Measurements from ENCODE around the gene TSHB. TPM values are rescaled to one million over a fixed set of nuclear protein-coding genes. Genes with fewer than 3 reads are reported as not detected.

Gene TSHB
- total RNA-seq, 1 experiment from 2014 or later: not detected

GRCh38 chr1:115068826-115069585 lies 39.4 kb downstream of the TSHB start:
- DNase-seq: no peak
- H3K36me3 ChIP-seq (replicated peaks; ENCODE audit: control insufficient read depth, insufficient read depth, low read length): no peaks in the 10 kb centered on the region
- H3K27me3 ChIP-seq (ENCODE audit: control insufficient read depth, insufficient read depth, low read length): no peaks in the 10 kb centered on the region
- H3K4me3 ChIP-seq (ENCODE audit: insufficient read depth, low read depth, low read length): no peak overlapping the region

- H3K4me3 ChIP-seq (ENCODE audit: insufficient read depth, low read depth, low read length): no peak overlapping the region
- no peak for DNase-seq
- H3K36me3 ChIP-seq (replicated peaks; ENCODE audit: control insufficient read depth, insufficient read depth, low read length): no peaks in the 10 kb centered on the region
- no peaks in the 10 kb centered on the region for H3K27me3 ChIP-seq (ENCODE audit: control insufficient read depth, insufficient read depth, low read length)
These were observed 40.2 kb downstream of the TSHB start for GRCh38 chr1:115069659-115070308.

- no peak for DNase-seq
- no peaks in the 10 kb centered on the region for H3K27me3 ChIP-seq (ENCODE audit: control insufficient read depth, insufficient read depth, low read length)
- H3K36me3 ChIP-seq (replicated peaks; ENCODE audit: control insufficient read depth, insufficient read depth, low read length): no peaks in the 10 kb centered on the region
- no peak overlapping the region for H3K4me3 ChIP-seq (ENCODE audit: insufficient read depth, low read depth, low read length)
These were observed 41.5 kb downstream of the TSHB start for GRCh38 chr1:115071012-115071664.

GRCh38 chr1:115073298-115074087 lies 43.9 kb downstream of the TSHB start:
- Histone ChIP-seq H3K36me3 (replicated peaks; ENCODE audit: control insufficient read depth, insufficient read depth, low read length) (no peaks in the 10 kb centered on the region), H3K4me3 (ENCODE audit: insufficient read depth, low read depth, low read length) (no peak overlapping the region), H3K27me3 (ENCODE audit: control insufficient read depth, insufficient read depth, low read length) (no peaks in the 10 kb centered on the region)
- no peak for DNase-seq

GRCh38 chr1:115074839-115075534 lies 45.4 kb downstream of the TSHB start:
- H3K36me3 ChIP-seq (replicated peaks; ENCODE audit: control insufficient read depth, insufficient read depth, low read length): no peaks in the 10 kb centered on the region
- H3K27me3 ChIP-seq (ENCODE audit: control insufficient read depth, insufficient read depth, low read length): no peaks in the 10 kb centered on the region
- no peak for DNase-seq
- H3K4me3 ChIP-seq (ENCODE audit: insufficient read depth, low read depth, low read length): no peak overlapping the region

- DNase-seq: no peak
- Histone ChIP-seq H3K27me3 (ENCODE audit: control insufficient read depth, insufficient read depth, low read length) (no peaks in the 10 kb centered on the region), H3K4me3 (ENCODE audit: insufficient read depth, low read depth, low read length) (no peak overlapping the region), H3K36me3 (replicated peaks; ENCODE audit: control insufficient read depth, insufficient read depth, low read length) (no peaks in the 10 kb centered on the region)
These were observed 46.8 kb downstream of the TSHB start for GRCh38 chr1:115076384-115076915.

GRCh38 chr1:115077286-115077983 lies 47.8 kb downstream of the TSHB start:
- no peak overlapping the region for H3K4me3 ChIP-seq (ENCODE audit: insufficient read depth, low read depth, low read length)
- no peaks in the 10 kb centered on the region for H3K36me3 ChIP-seq (replicated peaks; ENCODE audit: control insufficient read depth, insufficient read depth, low read length)

GRCh38 chr1:115077984-115078330 lies 48.3 kb downstream of the TSHB start:
- Histone ChIP-seq H3K36me3 (replicated peaks; ENCODE audit: control insufficient read depth, insufficient read depth, low read length) (no peaks in the 10 kb centered on the region), H3K27me3 (ENCODE audit: control insufficient read depth, insufficient read depth, low read length) (no peaks in the 10 kb centered on the region), H3K4me3 (ENCODE audit: insufficient read depth, low read depth, low read length) (no peak overlapping the region)
- no peak for DNase-seq

More at GRCh38 chr1:115077286-115077983, 47.8 kb downstream of the TSHB start:
- no peak for DNase-seq
- no peaks in the 10 kb centered on the region for H3K27me3 ChIP-seq (ENCODE audit: control insufficient read depth, insufficient read depth, low read length)

GRCh38 chr1:115078708-115079107 lies 49.1 kb downstream of the TSHB start:
- Histone ChIP-seq H3K4me3 (ENCODE audit: insufficient read depth, low read depth, low read length) (no peak overlapping the region), H3K36me3 (replicated peaks; ENCODE audit: control insufficient read depth, insufficient read depth, low read length) (no peaks in the 10 kb centered on the region), H3K27me3 (ENCODE audit: control insufficient read depth, insufficient read depth, low read length) (no peaks in the 10 kb centered on the region)
- DNase-seq: no peak

- H3K36me3 ChIP-seq (replicated peaks; ENCODE audit: control insufficient read depth, insufficient read depth, low read length): no peaks in the 10 kb centered on the region
- no peak for DNase-seq
- peaks cover 1% of the 10 kb centered on the region; the same call in 1 of the 2 replicates for H3K27me3 ChIP-seq (ENCODE audit: control insufficient read depth, insufficient read depth, low read length)
- H3K4me3 ChIP-seq (ENCODE audit: insufficient read depth, low read depth, low read length): no peak overlapping the region
These were observed 53.3 kb downstream of the TSHB start for GRCh38 chr1:115082949-115083348.

Other genes starting within 250 kb of the TSHB start
- 105 and 123 TPM in 2 replicates for gene SIKE1, start 249.1 kb upstream of the TSHB start, total RNA-seq (2014; rRNA removed; shearing (Covaris generic))
- gene SYCP1, start 175.0 kb upstream of the TSHB start, total RNA-seq (2014; rRNA removed; shearing (Covaris generic)): not detected in 2 replicates
- 5.1 and 5.3 TPM in 2 replicates for gene TSPAN2, start 59.7 kb downstream of the TSHB start, total RNA-seq (2014; rRNA removed; shearing (Covaris generic))